CD4-positive, alpha-beta T cell treated with Interleukin-21 for 1 hour (primary cell): ENCODE measurements around the gene MAGI2.

Experiments used
- DNase-seq: peaks from one replicate; pipeline ENCODE4 v3.0.0-alpha.2; 2020

The MAGI2 gene

GRCh38 chr7:79241288-79242060 lies 212.0 kb downstream of the MAGI2 start:
- no peak for DNase-seq

GRCh38 chr7:79240413-79240812 lies 213.1 kb downstream of the MAGI2 start:
- no peak for DNase-seq

GRCh38 chr7:79236352-79237028 lies 217.0 kb downstream of the MAGI2 start:
- no peak for DNase-seq

GRCh38 chr7:79227044-79227443 lies 226.4 kb downstream of the MAGI2 start:
- no peak for DNase-seq

- no peak for DNase-seq
Observed at GRCh38 chr7:79221211-79221610, 232.3 kb downstream of the MAGI2 start.

- DNase-seq: no peak
Observed at GRCh38 chr7:79217976-79218626, 235.4 kb downstream of the MAGI2 start.

- DNase-seq: no peak
Observed at GRCh38 chr7:79217468-79217867, 236.0 kb downstream of the MAGI2 start.

- no peak for DNase-seq
Observed at GRCh38 chr7:79216236-79216635, 237.2 kb downstream of the MAGI2 start.

- DNase-seq: no peak
Observed at GRCh38 chr7:79212334-79212733, 241.1 kb downstream of the MAGI2 start.

- no peak for DNase-seq
Observed at GRCh38 chr7:79211724-79212123, 241.7 kb downstream of the MAGI2 start.

GRCh38 chr7:79199961-79200360 lies 253.5 kb downstream of the MAGI2 start:
- no peak for DNase-seq

- no peak for DNase-seq
Observed at GRCh38 chr7:79199266-79199665, 254.2 kb downstream of the MAGI2 start.

- DNase-seq: no peak
Observed at GRCh38 chr7:79185605-79186004, 267.9 kb downstream of the MAGI2 start.

GRCh38 chr7:79182283-79182682 lies 271.2 kb downstream of the MAGI2 start:
- no peak for DNase-seq

GRCh38 chr7:79180533-79180932 lies 272.9 kb downstream of the MAGI2 start:
- no peak for DNase-seq

- DNase-seq: no peak
Observed at GRCh38 chr7:79176859-79177477, 276.5 kb downstream of the MAGI2 start.

- no peak for DNase-seq
Observed at GRCh38 chr7:79175374-79175773, 278.1 kb downstream of the MAGI2 start.

GRCh38 chr7:79165225-79165624 lies 288.2 kb downstream of the MAGI2 start:
- no peak for DNase-seq

GRCh38 chr7:79159040-79159664 lies 294.3 kb downstream of the MAGI2 start:
- no peak for DNase-seq

GRCh38 chr7:79157281-79157680 lies 296.2 kb downstream of the MAGI2 start:
- DNase-seq: no peak

GRCh38 chr7:79149831-79150230 lies 303.6 kb downstream of the MAGI2 start:
- DNase-seq: no peak

- no peak for DNase-seq
Observed at GRCh38 chr7:79142706-79143105, 310.8 kb downstream of the MAGI2 start.

GRCh38 chr7:79141252-79141651 lies 312.2 kb downstream of the MAGI2 start:
- no peak for DNase-seq
